ENCODE measurements around the gene METTL5. TPM values are rescaled to one million over a fixed set of nuclear protein-coding genes. Genes with fewer than 3 reads are reported as not detected.

The METTL5 gene
- total RNA-seq, 1 donor from 2014 or later, result 74.0 TPM

- FAIRE-seq (no peak), DNase-seq (ENCODE audit: low read depth) (no peak)
- H3K4me3 ChIP-seq (ENCODE audit: low read depth, low read length), result no peak overlapping the region
- no peak for TF ChIP-seq CTCF (IDR thresholded peaks at IDR 0.05; ENCODE audit: insufficient read depth, low read length, severe bottlenecking)
- peaks cover 1% of the 10 kb centered on the region for H3K36me3 ChIP-seq (ENCODE audit: control insufficient read depth, insufficient read depth, low read length)
- H3K27me3 ChIP-seq (ENCODE audit: control insufficient read depth, insufficient read depth, low read length), result no peaks in the 10 kb centered on the region
Measured at GRCh38 chr2:169838743-169839489, 14.2 kb upstream of the METTL5 start.

- no peak overlapping the region for H3K4me3 ChIP-seq (ENCODE audit: low read depth, low read length)
- no peak for TF ChIP-seq CTCF (IDR thresholded peaks at IDR 0.05; ENCODE audit: insufficient read depth, low read length, severe bottlenecking)
- H3K36me3 ChIP-seq (ENCODE audit: control insufficient read depth, insufficient read depth, low read length), result peaks cover 1% of the 10 kb centered on the region
- DNase-seq (ENCODE audit: low read depth) (no peak), FAIRE-seq (no peak)
- H3K27me3 ChIP-seq (ENCODE audit: control insufficient read depth, insufficient read depth, low read length), result no peaks in the 10 kb centered on the region
Measured at GRCh38 chr2:169834401-169834800, 9.7 kb upstream of the METTL5 start.

GRCh38 chr2:169828141-169828811, 3.6 kb upstream of the METTL5 start:
- no peak for TF ChIP-seq CTCF (IDR thresholded peaks at IDR 0.05; ENCODE audit: insufficient read depth, low read length, severe bottlenecking)
- Histone ChIP-seq H3K4me3 (ENCODE audit: low read depth, low read length) (peak overlapping the region; percentile 76), H3K27me3 (ENCODE audit: control insufficient read depth, insufficient read depth, low read length) (no peaks in the 10 kb centered on the region), H3K36me3 (ENCODE audit: control insufficient read depth, insufficient read depth, low read length) (peaks cover 1% of the 10 kb centered on the region)
- DNase-seq (ENCODE audit: low read depth), result peak; percentile 64
- no peak for FAIRE-seq

GRCh38 chr2:169827272-169828140, 2.8 kb upstream of the METTL5 start, which contains the start of gene UBR3:
TSS of gene UBR3 (plus strand) at chr2:169827454. CDS start at chr2:169827508, 54 bp downstream.
- Histone ChIP-seq H3K36me3 (ENCODE audit: control insufficient read depth, insufficient read depth, low read length) (peaks cover 1% of the 10 kb centered on the region), H3K4me3 (ENCODE audit: low read depth, low read length) (peak within 1 kb of the TSS; percentile 76), H3K27me3 (ENCODE audit: control insufficient read depth, insufficient read depth, low read length) (no peaks in the 10 kb centered on the region)
- DNase-seq (ENCODE audit: low read depth), result peak; percentile 79
- FAIRE-seq, result no peak
- TF ChIP-seq CTCF (IDR thresholded peaks at IDR 0.05; ENCODE audit: insufficient read depth, low read length, severe bottlenecking), result no peak

- no peaks in the 10 kb centered on the region for H3K27me3 ChIP-seq (ENCODE audit: control insufficient read depth, insufficient read depth, low read length)
- peak overlapping the region; percentile 77 for H3K4me3 ChIP-seq (ENCODE audit: low read depth, low read length)
- TF ChIP-seq CTCF (IDR thresholded peaks at IDR 0.05; ENCODE audit: insufficient read depth, low read length, severe bottlenecking), result no peak
- peaks cover 5% of the 10 kb centered on the region for H3K36me3 ChIP-seq (ENCODE audit: control insufficient read depth, insufficient read depth, low read length)
- FAIRE-seq, result no peak
- DNase-seq (ENCODE audit: low read depth), result peak; percentile 76
Measured at GRCh38 chr2:169823996-169824372, 721 bp downstream of the METTL5 start.
